ENCODE measurements around the gene ISCA2. TPM values are rescaled to one million over a fixed set of nuclear protein-coding genes. Genes with fewer than 3 reads are reported as not detected.

The ISCA2 gene
- polyA plus RNA-seq, 1 donor (not counting 4 experiments of a cell fraction or from before 2014, with no cell fraction given), result 33.0 TPM

GRCh38 chr14:74492776-74493342 is 706 bp upstream of the ISCA2 start, which contains the start of gene NPC2:
Gene NPC2, minus strand, starts transcription at chr14:74493305. Its CDS starts 31 bp downstream, at chr14:74493274.
- peaks cover 39% of the 10 kb centered on the region for H3K79me2 ChIP-seq (ENCODE audit: control insufficient read depth, insufficient read depth, low read length)
- FAIRE-seq, result no peak

DNA sequence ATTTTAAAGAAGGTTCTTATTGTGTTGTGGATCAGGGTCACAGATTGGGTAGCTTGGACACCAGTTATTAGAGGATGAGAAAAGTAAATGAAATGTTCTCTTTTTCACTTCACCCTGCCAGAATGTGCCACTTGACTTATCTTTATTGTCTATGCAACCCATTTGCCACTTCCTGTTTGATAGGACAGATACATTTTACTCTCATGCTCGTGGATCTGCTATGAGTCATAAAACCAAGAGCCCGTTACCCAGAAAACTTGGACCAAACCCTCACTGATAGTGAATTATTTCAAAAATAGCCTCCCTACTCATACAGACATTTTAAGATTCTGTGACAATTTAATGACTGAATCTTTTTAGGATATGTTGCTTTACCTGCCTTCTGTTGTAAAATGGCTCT is 1.8 kb downstream of the ISCA2 start:
- no peak for FAIRE-seq
- peaks cover 6 to 7% of the 10 kb centered on the region in 2 experiments for H3K36me3 ChIP-seq (ENCODE audit: control insufficient read depth in 2 of 2, extremely low read depth in 1 of 2, insufficient read depth in 2 of 2, low read length in 2 of 2)
- no peak overlapping the region for H3K27ac ChIP-seq (ENCODE audit: control insufficient read depth, insufficient read depth, low read length)
- H3K9ac ChIP-seq (ENCODE audit: control insufficient read depth, extremely low read depth, insufficient read depth, low read length), result no peak overlapping the region
- TF ChIP-seq EZH2 (IDR thresholded peaks at IDR 0.05; ENCODE audit: low read length), result no peak
- TF ChIP-seq, protein P1, sequence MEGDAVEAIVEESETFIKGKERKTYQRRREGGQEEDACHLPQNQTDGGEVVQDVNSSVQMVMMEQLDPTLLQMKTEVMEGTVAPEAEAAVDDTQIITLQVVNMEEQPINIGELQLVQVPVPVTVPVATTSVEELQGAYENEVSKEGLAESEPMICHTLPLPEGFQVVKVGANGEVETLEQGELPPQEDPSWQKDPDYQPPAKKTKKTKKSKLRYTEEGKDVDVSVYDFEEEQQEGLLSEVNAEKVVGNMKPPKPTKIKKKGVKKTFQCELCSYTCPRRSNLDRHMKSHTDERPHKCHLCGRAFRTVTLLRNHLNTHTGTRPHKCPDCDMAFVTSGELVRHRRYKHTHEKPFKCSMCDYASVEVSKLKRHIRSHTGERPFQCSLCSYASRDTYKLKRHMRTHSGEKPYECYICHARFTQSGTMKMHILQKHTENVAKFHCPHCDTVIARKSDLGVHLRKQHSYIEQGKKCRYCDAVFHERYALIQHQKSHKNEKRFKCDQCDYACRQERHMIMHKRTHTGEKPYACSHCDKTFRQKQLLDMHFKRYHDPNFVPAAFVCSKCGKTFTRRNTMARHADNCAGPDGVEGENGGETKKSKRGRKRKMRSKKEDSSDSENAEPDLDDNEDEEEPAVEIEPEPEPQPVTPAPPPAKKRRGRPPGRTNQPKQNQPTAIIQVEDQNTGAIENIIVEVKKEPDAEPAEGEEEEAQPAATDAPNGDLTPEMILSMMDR (optimal IDR thresholded peaks at IDR 0.05 in 1 of 3, IDR thresholded peaks at IDR 0.05 in 1 of 3, conservative IDR thresholded peaks at IDR 0.05 in 1 of 3; ENCODE audit: extremely low read depth in 1 of 3, insufficient read depth in 2 of 3, low read length in 3 of 3), result no peak
- H3K9me1 ChIP-seq (ENCODE audit: control insufficient read depth, extremely low read depth, insufficient read depth, low read length), result no peaks in the 10 kb centered on the region
- dilution Hi-C loops (cut with MboI; ENCODE audit: extremely low pct_ligation_motif_present, low sequenced_read_pairs), result no loop called here
- no peak for DNase-seq (ENCODE audit: low read depth, low spot score)
- peaks cover 28% of the 10 kb centered on the region for H3K79me2 ChIP-seq (ENCODE audit: control insufficient read depth, insufficient read depth, low read length)
- no peak overlapping the region for H2AFZ ChIP-seq (ENCODE audit: control insufficient read depth, low read length)
- no peaks in the 10 kb centered on the region for H4K20me1 ChIP-seq (ENCODE audit: control insufficient read depth, extremely low read depth, insufficient read depth, low read length)
- H3K27me3 ChIP-seq (ENCODE audit: control insufficient read depth, extremely low read depth, insufficient read depth, low read length), result no peaks in the 10 kb centered on the region
- peaks cover 14% of the 10 kb centered on the region for H3K4me1 ChIP-seq (ENCODE audit: control insufficient read depth, extremely low read depth, insufficient read depth, low read length)
- no peak overlapping the region for H3K4me3 ChIP-seq (ENCODE audit: control insufficient read depth in 2 of 3, extremely low read depth in 1 of 3, insufficient read depth in 2 of 3, low read depth in 1 of 3, low read length in 3 of 3)
- no peaks in the 10 kb centered on the region for H3K9me3 ChIP-seq (ENCODE audit: control insufficient read depth, low read depth, low read length)
- peak overlapping the region; percentile 89 for H3K4me2 ChIP-seq (ENCODE audit: control insufficient read depth, extremely low read depth, insufficient read depth, low read depth, low read length)

More at GRCh38 chr14:74492776-74493342, 706 bp upstream of the ISCA2 start, which contains the start of gene NPC2:
- Histone ChIP-seq H3K9ac (ENCODE audit: control insufficient read depth, extremely low read depth, insufficient read depth, low read length) (peak within 1 kb of the TSS; percentile 89), H3K9me1 (ENCODE audit: control insufficient read depth, extremely low read depth, insufficient read depth, low read length) (no peaks in the 10 kb centered on the region), H3K27me3 (ENCODE audit: control insufficient read depth, extremely low read depth, insufficient read depth, low read length) (no peaks in the 10 kb centered on the region), H4K20me1 (ENCODE audit: control insufficient read depth, extremely low read depth, insufficient read depth, low read length) (no peaks in the 10 kb centered on the region), H3K27ac (ENCODE audit: control insufficient read depth, insufficient read depth, low read length) (peak within 1 kb of the TSS; percentile 82), H3K4me2 (ENCODE audit: control insufficient read depth, extremely low read depth, insufficient read depth, low read depth, low read length) (peak within 1 kb of the TSS; percentile 100), H3K9me3 (ENCODE audit: control insufficient read depth, low read depth, low read length) (no peaks in the 10 kb centered on the region), H3K4me1 (ENCODE audit: control insufficient read depth, extremely low read depth, insufficient read depth, low read length) (peaks cover 30% of the 10 kb centered on the region), H3K4me3 (ENCODE audit: control insufficient read depth in 2 of 3, extremely low read depth in 1 of 3, insufficient read depth in 2 of 3, low read depth in 1 of 3, low read length in 3 of 3) (peak within 1 kb of the TSS; percentile 88 to 95 (median 92)), H3K36me3 (ENCODE audit: control insufficient read depth in 2 of 2, extremely low read depth in 1 of 2, insufficient read depth in 2 of 2, low read length in 2 of 2) (peaks cover 0 to 3% of the 10 kb centered on the region in 2 experiments), H2AFZ (ENCODE audit: control insufficient read depth, low read length) (peak within 1 kb of the TSS; percentile 99)
- no peak for DNase-seq (ENCODE audit: low read depth, low spot score)
- dilution Hi-C loops (cut with MboI; ENCODE audit: extremely low pct_ligation_motif_present, low sequenced_read_pairs), result no loop called here
- no peak for TF ChIP-seq EZH2 (IDR thresholded peaks at IDR 0.05; ENCODE audit: low read length)
- TF ChIP-seq, protein P1 (optimal IDR thresholded peaks at IDR 0.05 in 1 of 3, IDR thresholded peaks at IDR 0.05 in 1 of 3, conservative IDR thresholded peaks at IDR 0.05 in 1 of 3; ENCODE audit: extremely low read depth in 1 of 3, insufficient read depth in 2 of 3, low read length in 3 of 3), result no peak

All from keratinocyte (primary cell).